SK-N-SH (cell line): ENCODE measurements around the gene MAPK10. TPM values are rescaled to one million over a fixed set of nuclear protein-coding genes. Genes with fewer than 3 reads are reported as not detected.
A peak's percentile ranks its signal among the peaks of the same experiment; 100 is the strongest.

Source experiments
- CTCF ChIA-PET: fragments of 300-600, 350-600 bp; formaldehyde crosslinking; extraction: SDS; loops from one replicate; lab custom pipeline; 2021; lab: Yijun Ruan, JAX
- POLR2A ChIA-PET: fragments of 350-600 bp; sonication (Branson Sonifier 250); formaldehyde crosslinking; extraction: SDS; loops from one replicate; lab custom pipeline; 2020; ENCODE audit warnings: antibody characterized with exemption, inconsistent platforms; lab: Yijun Ruan, JAX
- DNase-seq: peaks from one replicate; pipeline ENCODE4 v3.0.0; 2012
- H2AFZ ChIP-seq: fragments of 200-600 bp; sonication (generic); 2 replicates; pipeline ENCODE4 v1.8.1; 2016; ENCODE audit warnings: antibody characterized with exemption, mild to moderate bottlenecking, low read depth
- H3F3A ChIP-seq: fragments of 200-600 bp; sonication (generic); replicated peaks from 2 replicates; pipeline ENCODE3; 2016; ENCODE audit warnings: antibody characterized with exemption, mild to moderate bottlenecking; ENCODE audit not compliant: insufficient read depth
- H3K27ac ChIP-seq, 2 experiments: fragments of 200-500 bp in 1 of 2; fragments of 200-600 bp in 1 of 2; sonication (Bioruptor generic) in 1 of 2; sonication (generic), shearing (Covaris generic) in 1 of 2; 2 replicates each; pipeline versions ENCODE4 v1.5.1 to v1.6.1; 2014 to 2016; ENCODE audit warnings: low read depth in 2 of 2, inconsistent platforms in 1 of 2, low read length in 1 of 2, mild to moderate bottlenecking in 1 of 2, mixed read lengths in 1 of 2
- H3K27me3 ChIP-seq: fragments of 200-600 bp; sonication (generic), shearing (Covaris generic); 2 replicates; pipeline ENCODE4 v1.6.1; 2016; ENCODE audit warnings: mixed run types; ENCODE audit not compliant: insufficient read depth
- H3K36me3 ChIP-seq, 2 experiments: fragments of 200-500 bp in 1 of 2; fragments of 200-600 bp in 1 of 2; sonication (Bioruptor generic) in 1 of 2; sonication (generic) in 1 of 2; replicated peaks in 1 of 2; 2 replicates each; pipeline versions ENCODE3 to v1.5.1; 2014 to 2016; ENCODE audit warnings: low read length in 1 of 2, mild to moderate bottlenecking in 1 of 2; ENCODE audit not compliant: insufficient read depth in 2 of 2, control insufficient read depth in 1 of 2
- H3K4me1 ChIP-seq, 2 experiments: fragments of 200-500 bp in 1 of 2; fragments of 200-600 bp in 1 of 2; sonication (Bioruptor generic) in 1 of 2; sonication (generic), shearing (Covaris generic) in 1 of 2; 2 replicates each; pipeline versions ENCODE4 v1.5.1 to v1.6.1; 2014 to 2016; ENCODE audit warnings: low read depth in 1 of 2, low read length in 1 of 2, mixed run types in 1 of 2; ENCODE audit not compliant: insufficient read depth in 2 of 2, control insufficient read depth in 1 of 2
- H3K4me2 ChIP-seq: fragments of 200-600 bp; sonication (generic), shearing (Covaris generic); 2 replicates; pipeline ENCODE4 v1.6.1; 2017; ENCODE audit warnings: mixed run types
- H3K4me3 ChIP-seq, 2 experiments: fragments of 200-500 bp in 1 of 2; fragments of 200-600 bp in 1 of 2; sonication (Bioruptor generic) in 1 of 2; sonication (generic), shearing (Covaris generic) in 1 of 2; 2 replicates each; pipeline versions ENCODE4 v1.5.1 to v1.8.1; 2014 to 2016; ENCODE audit warnings: low read depth in 2 of 2, inconsistent platforms in 1 of 2, low read length in 1 of 2, mild to moderate bottlenecking in 1 of 2, mixed read lengths in 1 of 2, moderate library complexity in 1 of 2
- H3K79me2 ChIP-seq: fragments of 200-600 bp; sonication (generic); 2 replicates; pipeline ENCODE4 v1.8.1; 2017; ENCODE audit warnings: mild to moderate bottlenecking; ENCODE audit not compliant: insufficient read depth
- H3K9ac ChIP-seq: fragments of 200-600 bp; sonication (generic); 2 replicates; pipeline ENCODE4 v1.6.1; 2017; ENCODE audit warnings: mixed run types
- H3K9me2 ChIP-seq: fragments of 200-600 bp; sonication (generic); 2 replicates; pipeline ENCODE4 v1.6.1; 2017; ENCODE audit warnings: mixed run types
- H3K9me3 ChIP-seq: fragments of 200-600 bp; sonication (generic); 2 replicates; pipeline ENCODE4 v1.6.1; 2017; ENCODE audit warnings: mixed run types, mild to moderate bottlenecking, moderate library complexity
- H4K20me1 ChIP-seq: fragments of 200-600 bp; sonication (generic); 2 replicates; pipeline ENCODE4 v1.6.1; 2017; ENCODE audit warnings: mild to moderate bottlenecking, mixed run types; ENCODE audit not compliant: insufficient read depth
- CHD2 ChIP-seq: fragments of 150-350 bp; IDR thresholded peaks from 2 replicates; pipeline ENCODE4 v1.6.1; 2018; ENCODE audit warnings: low read length; ENCODE audit not compliant: partially characterized antibody
- ELF1 ChIP-seq: IDR thresholded peaks from 2 replicates; pipeline ENCODE4 v1.4.0; 2012
- EP300 ChIP-seq, 2 experiments: IDR thresholded peaks; 2 replicates each; pipeline versions ENCODE4 v1.4.0 to v1.6.1; 2012; ENCODE audit warnings: borderline replicate concordance in 1 of 2, low read depth in 1 of 2, low read length in 1 of 2
- FOSL2 ChIP-seq: IDR thresholded peaks from 2 replicates; pipeline ENCODE4 v1.4.0; 2012; ENCODE audit warnings: low read depth, mild to moderate bottlenecking, moderate library complexity, borderline replicate concordance
- FOXJ3 ChIP-seq: sonication (generic); formaldehyde crosslinking; IDR thresholded peaks from 2 replicates; pipeline ENCODE4 v1.5.1; 2020; ENCODE audit warnings: mild to moderate bottlenecking, missing genetic modification reagents
- FOXM1 ChIP-seq: IDR thresholded peaks from 2 replicates; pipeline ENCODE4 v1.4.0; 2012; ENCODE audit warnings: low read depth, mild to moderate bottlenecking
- GABPA ChIP-seq: IDR thresholded peaks from 2 replicates; pipeline ENCODE4 v1.4.0; 2012; ENCODE audit warnings: low read depth, mild to moderate bottlenecking
- JUND ChIP-seq: IDR thresholded peaks from 2 replicates; pipeline ENCODE4 v1.4.0; 2012
- MEF2A ChIP-seq: IDR thresholded peaks from 2 replicates; pipeline ENCODE4 v1.4.0; 2012; ENCODE audit warnings: low read depth, borderline replicate concordance
- NFIC ChIP-seq: IDR thresholded peaks from 2 replicates; pipeline ENCODE4 v1.4.0; 2012; ENCODE audit warnings: borderline replicate concordance
- POLR2AphosphoS5 ChIP-seq: IDR thresholded peaks from 2 replicates; pipeline ENCODE4 v1.6.1; 2012; ENCODE audit warnings: low read depth, low read length
- RCOR1 ChIP-seq: fragments of 150-350 bp; IDR thresholded peaks from 2 replicates; pipeline ENCODE4 v1.6.1; 2017; ENCODE audit warnings: antibody characterized with exemption, low read length
- RXRA ChIP-seq: IDR thresholded peaks from 2 replicates; pipeline ENCODE4 v1.4.0; 2012; ENCODE audit warnings: low read depth, mild to moderate bottlenecking, borderline replicate concordance
- TCF12 ChIP-seq: IDR thresholded peaks from 2 replicates; pipeline ENCODE4 v1.4.0; 2012
- TEAD4 ChIP-seq: IDR thresholded peaks from 2 replicates; pipeline ENCODE4 v1.4.0; 2012; ENCODE audit warnings: mild to moderate bottlenecking, borderline replicate concordance; ENCODE audit not compliant: insufficient read depth
- YY1 ChIP-seq: IDR thresholded peaks from 2 replicates; pipeline ENCODE4 v1.4.0; 2012; ENCODE audit warnings: low read depth, mild to moderate bottlenecking
- WGBS: methylation state at CpG from one replicate; pipeline ENCODE4 v1.1.6; 2017; ENCODE audit warnings: low lambda C conversion rate; 5-methylcytosine and 5-hydroxymethylcytosine counted together
- polyA plus RNA-seq, 3 experiments: library from polyadenylated mRNA; depleted of rRNA; stranded (reverse); fragments of >200 nt; gene quantifications; 2 replicates each; pipeline ENCODE4 v1.2.3, GENCODE V29; 2012
- TF ChIP-seq, protein P1 (sequence below): IDR thresholded peaks from 2 replicates; pipeline ENCODE4; 2012
- TF ChIP-seq, protein P2 (sequence below): IDR thresholded peaks from 2 replicates; pipeline ENCODE4 v1.6.1; 2012; ENCODE audit warnings: mild to moderate bottlenecking, low read depth, low read length, moderate library complexity

The MAPK10 gene
- polyA plus RNA-seq, 1 of the 3 experiments (the other 2 are of a cell fraction): 8.1 TPM

DNA sequence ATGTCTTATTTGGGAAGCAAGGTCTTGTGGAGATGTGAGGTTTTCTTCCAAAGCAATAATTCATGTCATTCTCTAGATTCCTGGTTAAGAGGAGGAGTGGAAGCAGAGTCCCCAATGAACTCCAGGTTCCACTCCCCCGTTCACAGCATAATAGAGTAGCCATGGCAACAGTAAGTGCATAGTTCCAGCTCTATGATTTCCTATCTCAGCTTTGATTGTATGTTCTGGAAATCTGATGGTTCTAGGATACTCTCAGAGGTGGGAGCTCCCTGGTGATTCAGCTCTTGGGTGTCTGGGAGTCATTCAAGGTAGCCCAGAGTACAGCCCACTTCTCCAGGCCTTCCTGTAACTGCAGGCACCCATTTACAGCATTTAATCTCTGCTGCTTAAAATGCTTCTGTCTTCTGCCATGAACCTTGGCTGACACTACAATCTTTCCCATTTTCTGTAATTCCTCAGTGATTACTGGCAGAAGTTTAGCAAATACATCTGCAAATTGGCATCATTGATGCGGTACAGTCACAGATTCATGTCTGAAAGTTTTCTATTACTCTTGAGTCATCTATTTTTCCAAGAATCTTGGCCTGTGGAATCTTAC, 242.0 kb downstream of the MAPK10 start:
- Histone ChIP-seq H4K20me1 (no peaks in the 10 kb centered on the region), H3K27ac (peak overlapping the region; percentile 82 to 91), H3K79me2 (no peaks in the 10 kb centered on the region), H3K4me2 (peak overlapping the region; percentile 54), H3K4me3 (no peak overlapping the region; a peak in 1 of 4 replicates), H3K9me2 (no peaks in the 10 kb centered on the region), H3K9me3 (no peaks in the 10 kb centered on the region), H3K4me1 (peaks cover 0 to 11% of the 10 kb centered on the region in 2 experiments), H2AFZ (peak overlapping the region; percentile 42; the same call in 1 of the 2 replicates), H3F3A (peaks cover 13% of the 10 kb centered on the region), H3K27me3 (no peaks in the 10 kb centered on the region), H3K36me3 (no peaks in the 10 kb centered on the region), H3K9ac (peak overlapping the region; percentile 52)
- peak; percentile 5 for DNase-seq
- ChIA-PET CTCF (interaction anchor here (1.4 kb wide), 1 partner anchor 11 kb away, joined by 6 read pairs; no protein-coding TSS in a partner anchor), POLR2A (no interaction called here)
- TF ChIP-seq RCOR1: no peak
- TF ChIP-seq TCF12: peak; percentile 95
- no peak for TF ChIP-seq CHD2
- peak; percentile 86; the same call in 1 of the 2 replicates for TF ChIP-seq POLR2AphosphoS5
- peak; percentile 83 for TF ChIP-seq FOSL2
- peak; percentile 44; the same call in 1 of the 2 replicates for TF ChIP-seq MEF2A
- no peak for TF ChIP-seq FOXJ3
- peak; percentile 9; the same call in 1 of the 2 replicates for TF ChIP-seq YY1
- peak; percentile 85 for TF ChIP-seq TEAD4
- TF ChIP-seq, protein P1, sequence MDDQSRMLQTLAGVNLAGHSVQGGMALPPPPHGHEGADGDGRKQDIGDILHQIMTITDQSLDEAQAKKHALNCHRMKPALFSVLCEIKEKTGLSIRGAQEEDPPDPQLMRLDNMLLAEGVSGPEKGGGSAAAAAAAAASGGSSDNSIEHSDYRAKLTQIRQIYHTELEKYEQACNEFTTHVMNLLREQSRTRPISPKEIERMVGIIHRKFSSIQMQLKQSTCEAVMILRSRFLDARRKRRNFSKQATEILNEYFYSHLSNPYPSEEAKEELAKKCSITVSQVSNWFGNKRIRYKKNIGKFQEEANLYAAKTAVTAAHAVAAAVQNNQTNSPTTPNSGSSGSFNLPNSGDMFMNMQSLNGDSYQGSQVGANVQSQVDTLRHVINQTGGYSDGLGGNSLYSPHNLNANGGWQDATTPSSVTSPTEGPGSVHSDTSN: peak; percentile 86
- TF ChIP-seq NFIC: peak; percentile 98
- no peak for TF ChIP-seq GABPA
- peak; percentile 99 for TF ChIP-seq RXRA
- TF ChIP-seq ELF1: peak; percentile 43; the same call in 1 of the 2 replicates
- TF ChIP-seq JUND: peak; percentile 90
- peak; percentile 91 for TF ChIP-seq FOXM1
- TF ChIP-seq, protein P2, sequence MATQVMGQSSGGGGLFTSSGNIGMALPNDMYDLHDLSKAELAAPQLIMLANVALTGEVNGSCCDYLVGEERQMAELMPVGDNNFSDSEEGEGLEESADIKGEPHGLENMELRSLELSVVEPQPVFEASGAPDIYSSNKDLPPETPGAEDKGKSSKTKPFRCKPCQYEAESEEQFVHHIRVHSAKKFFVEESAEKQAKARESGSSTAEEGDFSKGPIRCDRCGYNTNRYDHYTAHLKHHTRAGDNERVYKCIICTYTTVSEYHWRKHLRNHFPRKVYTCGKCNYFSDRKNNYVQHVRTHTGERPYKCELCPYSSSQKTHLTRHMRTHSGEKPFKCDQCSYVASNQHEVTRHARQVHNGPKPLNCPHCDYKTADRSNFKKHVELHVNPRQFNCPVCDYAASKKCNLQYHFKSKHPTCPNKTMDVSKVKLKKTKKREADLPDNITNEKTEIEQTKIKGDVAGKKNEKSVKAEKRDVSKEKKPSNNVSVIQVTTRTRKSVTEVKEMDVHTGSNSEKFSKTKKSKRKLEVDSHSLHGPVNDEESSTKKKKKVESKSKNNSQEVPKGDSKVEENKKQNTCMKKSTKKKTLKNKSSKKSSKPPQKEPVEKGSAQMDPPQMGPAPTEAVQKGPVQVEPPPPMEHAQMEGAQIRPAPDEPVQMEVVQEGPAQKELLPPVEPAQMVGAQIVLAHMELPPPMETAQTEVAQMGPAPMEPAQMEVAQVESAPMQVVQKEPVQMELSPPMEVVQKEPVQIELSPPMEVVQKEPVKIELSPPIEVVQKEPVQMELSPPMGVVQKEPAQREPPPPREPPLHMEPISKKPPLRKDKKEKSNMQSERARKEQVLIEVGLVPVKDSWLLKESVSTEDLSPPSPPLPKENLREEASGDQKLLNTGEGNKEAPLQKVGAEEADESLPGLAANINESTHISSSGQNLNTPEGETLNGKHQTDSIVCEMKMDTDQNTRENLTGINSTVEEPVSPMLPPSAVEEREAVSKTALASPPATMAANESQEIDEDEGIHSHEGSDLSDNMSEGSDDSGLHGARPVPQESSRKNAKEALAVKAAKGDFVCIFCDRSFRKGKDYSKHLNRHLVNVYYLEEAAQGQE: 0 out of 2 replicates have a peak, but pooled peaks have one; percentile 18
- TF ChIP-seq EP300 (IDR thresholded peaks at IDR 0.05; ENCODE audit: borderline replicate concordance in 1 of 2, low read depth in 1 of 2, low read length in 1 of 2): peak; percentile 76 to 97
- 15% methylated on average over 2 of the region's 2 CpGs for WGBS
